ENCODE data around the gene MSI2.
"Not testable (repeated sequence)": the region's sequence is repeated elsewhere in the genome, so short reads cannot be mapped to it uniquely, and the experiment has no call there.

Gene MSI2

GRCh38 chr17:57609125-57609877 is 353.0 kb downstream of the MSI2 start:
- DNase-seq: no peak

- no peak for DNase-seq
These were observed 353.6 kb downstream of the MSI2 start for GRCh38 chr17:57609878-57610270.

- DNase-seq: peak; percentile 28
These were observed 356.1 kb downstream of the MSI2 start for GRCh38 chr17:57612202-57613071.

- no peak for DNase-seq
These were observed 358.4 kb downstream of the MSI2 start for GRCh38 chr17:57614742-57615141.

- no peak for DNase-seq
These were observed 359.8 kb downstream of the MSI2 start for GRCh38 chr17:57615836-57616757.

GRCh38 chr17:57617218-57617617 is 360.9 kb downstream of the MSI2 start:
- no peak for DNase-seq

GRCh38 chr17:57619061-57619937 is 363.0 kb downstream of the MSI2 start:
- DNase-seq: no peak

GRCh38 chr17:57620576-57620975 is 364.3 kb downstream of the MSI2 start:
- DNase-seq: no peak

GRCh38 chr17:57621791-57622190 is 365.5 kb downstream of the MSI2 start:
- DNase-seq: not testable (repeated sequence)

- DNase-seq: no peak
These were observed 366.0 kb downstream of the MSI2 start for GRCh38 chr17:57622306-57622682.

- no peak for DNase-seq
These were observed 366.5 kb downstream of the MSI2 start for GRCh38 chr17:57622683-57623433.

GRCh38 chr17:57623620-57624019 is 367.3 kb downstream of the MSI2 start:
- no peak for DNase-seq

GRCh38 chr17:57624386-57624785 is 368.1 kb downstream of the MSI2 start:
- DNase-seq: no peak

- no peak for DNase-seq
These were observed 369.2 kb downstream of the MSI2 start for GRCh38 chr17:57625511-57625910.

GRCh38 chr17:57625957-57626356 is 369.6 kb downstream of the MSI2 start:
- no peak for DNase-seq

GRCh38 chr17:57626520-57627210 is 370.3 kb downstream of the MSI2 start:
- DNase-seq: no peak

- no peak for DNase-seq
These were observed 371.3 kb downstream of the MSI2 start for GRCh38 chr17:57627591-57627990.

- DNase-seq: no peak
These were observed 372.1 kb downstream of the MSI2 start for GRCh38 chr17:57628421-57628820.

- DNase-seq: no peak
These were observed 373.1 kb downstream of the MSI2 start for GRCh38 chr17:57629470-57629869.

- DNase-seq: no peak
These were observed 373.6 kb downstream of the MSI2 start for GRCh38 chr17:57629886-57630285.

GRCh38 chr17:57630736-57631135 is 374.4 kb downstream of the MSI2 start:
- no peak for DNase-seq

Measured in NCI-H1694 treated with DMSO at 0.1 percent for 48 hours (cell line).